MM.1S (cell line): Measurements from ENCODE around the gene MINDY4.

ENCODE experiments used
- DNase-seq: peaks from one replicate; pipeline ENCODE4 v3.0.0-alpha.2; 2015
- H2AFZ ChIP-seq: fragments of 300-600 bp; sonication (generic); 2 replicates; pipeline ENCODE4 v1.6.0; 2016; ENCODE audit warnings: antibody characterized with exemption, low read length
- H3F3A ChIP-seq: fragments of 300-600 bp; sonication (generic); 2 replicates; pipeline ENCODE4 v1.6.1; 2016; ENCODE audit warnings: mild to moderate bottlenecking, antibody characterized with exemption, low read length, moderate library complexity, mixed read lengths; ENCODE audit not compliant: insufficient read depth
- H3K27ac ChIP-seq: fragments of 300-600 bp; sonication (generic); 2 replicates; pipeline ENCODE4 v1.5.1; 2016; ENCODE audit warnings: mild to moderate bottlenecking, low read length
- H3K27me3 ChIP-seq: fragments of 300-600 bp; sonication (generic); replicated peaks from 2 replicates; pipeline ENCODE4 v1.6.0; 2016; ENCODE audit warnings: low read length; ENCODE audit not compliant: insufficient read depth
- H3K36me3 ChIP-seq: fragments of 300-600 bp; sonication (generic); replicated peaks from 2 replicates; pipeline ENCODE4 v1.6.1; 2016; ENCODE audit warnings: mild to moderate bottlenecking, low read length, mixed read lengths; ENCODE audit not compliant: insufficient read depth
- H3K4me1 ChIP-seq: fragments of 300-600 bp; sonication (generic); 2 replicates; pipeline ENCODE4 v1.6.1; 2016; ENCODE audit warnings: low read length, mixed read lengths
- H3K4me2 ChIP-seq: fragments of 300-600 bp; sonication (generic); 2 replicates; pipeline ENCODE4 v1.6.0; 2016; ENCODE audit warnings: low read depth, low read length
- H3K4me3 ChIP-seq: fragments of 300-600 bp; sonication (generic); 2 replicates; pipeline ENCODE4 v1.5.1; 2016; ENCODE audit warnings: low read length, mixed read lengths
- H3K79me2 ChIP-seq: fragments of 300-600 bp; sonication (generic); 2 replicates; pipeline ENCODE4 v1.6.1; 2016; ENCODE audit warnings: mixed run types, low read length, mixed read lengths
- H3K9ac ChIP-seq: fragments of 300-600 bp; sonication (generic); 2 replicates; pipeline ENCODE4 v1.6.1; 2016; ENCODE audit warnings: low read length, mixed read lengths
- H3K9me2 ChIP-seq: fragments of 300-600 bp; sonication (generic); replicated peaks from 2 replicates; pipeline ENCODE4 v1.6.1; 2016; ENCODE audit warnings: mild to moderate bottlenecking, low read length, mixed read lengths; ENCODE audit not compliant: insufficient read depth
- H3K9me3 ChIP-seq: fragments of 300-600 bp; sonication (generic); replicated peaks from 2 replicates; pipeline ENCODE4 v1.6.1; 2016; ENCODE audit warnings: mild to moderate bottlenecking, low read length, mixed read lengths; ENCODE audit not compliant: insufficient read depth
- H4K20me1 ChIP-seq: fragments of 300-600 bp; sonication (generic); 2 replicates; pipeline ENCODE4 v1.6.1; 2016; ENCODE audit warnings: mild to moderate bottlenecking, low read length, moderate library complexity, mixed read lengths; ENCODE audit not compliant: insufficient read depth
- CTCF ChIP-seq: fragments of 300-600 bp; sonication (generic); IDR thresholded peaks from 2 replicates; pipeline ENCODE4 v1.5.1; 2016; ENCODE audit warnings: antibody characterized with exemption, low read length, mixed read lengths
- EZH2 ChIP-seq: fragments of 300-600 bp; sonication (generic); optimal IDR thresholded peaks from 2 replicates; pipeline ENCODE3; 2017; ENCODE audit warnings: low read depth, mild to moderate bottlenecking, antibody characterized with exemption, low read length, mixed read lengths
- EZH2phosphoT487 ChIP-seq: fragments of 300-600 bp; sonication (generic); IDR thresholded peaks from 2 replicates; pipeline ENCODE4 v1.6.1; 2018; ENCODE audit warnings: antibody characterized with exemption, low read length

Gene MINDY4

DNA sequence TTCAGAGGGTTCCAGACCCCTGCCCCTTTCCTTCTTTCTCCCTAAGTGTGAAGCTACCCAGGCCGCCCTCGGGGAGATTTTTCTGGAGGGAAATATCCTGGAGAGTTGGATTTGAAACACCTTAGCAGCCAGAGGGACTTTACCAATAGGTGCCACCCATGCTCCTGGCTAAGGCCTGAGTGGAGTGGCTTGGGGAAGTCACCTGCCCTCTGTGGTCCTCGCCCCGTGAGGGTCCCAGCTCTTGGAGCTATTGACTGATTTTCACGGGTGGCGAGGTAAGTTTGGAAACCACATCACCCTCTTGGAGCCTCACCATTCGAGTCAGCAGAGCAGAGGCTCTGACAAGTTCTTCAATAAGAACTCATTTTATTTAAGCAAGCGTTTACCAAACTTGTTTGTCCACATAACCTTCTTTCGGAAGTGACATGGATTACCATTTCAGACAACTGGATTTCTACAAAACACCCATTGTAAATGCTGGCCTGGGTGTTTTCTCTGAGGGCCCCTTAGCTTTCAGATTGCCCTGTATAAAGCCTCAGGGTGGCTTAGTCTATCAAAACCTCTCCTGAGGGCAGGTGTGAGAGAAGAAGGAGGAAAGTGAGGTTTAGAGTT is 160.8 kb downstream of the MINDY4 start:
- Histone ChIP-seq H4K20me1 (no peaks in the 10 kb centered on the region), H3K79me2 (no peaks in the 10 kb centered on the region), H3K27ac (no peak overlapping the region), H3K27me3 (no peaks in the 10 kb centered on the region), H3K36me3 (no peaks in the 10 kb centered on the region), H3K9me3 (no peaks in the 10 kb centered on the region), H3F3A (no peaks in the 10 kb centered on the region), H3K4me2 (no peak overlapping the region), H2AFZ (no peak overlapping the region), H3K4me3 (no peak overlapping the region), H3K9ac (no peak overlapping the region), H3K9me2 (no peaks in the 10 kb centered on the region), H3K4me1 (no peaks in the 10 kb centered on the region)
- no peak for DNase-seq
- TF ChIP-seq EZH2phosphoT487 (no peak), CTCF (no peak), EZH2 (no peak)

GRCh38 chr7:30932562-30932961 is 161.3 kb downstream of the MINDY4 start:
- no peaks in the 10 kb centered on the region for H3K27me3 ChIP-seq
- no peak overlapping the region for H2AFZ ChIP-seq
- no peak for DNase-seq
- H3K36me3 ChIP-seq, result no peaks in the 10 kb centered on the region
- no peaks in the 10 kb centered on the region for H3F3A ChIP-seq
- H3K27ac ChIP-seq, result no peak overlapping the region
- H3K9ac ChIP-seq, result no peak overlapping the region
- H3K9me3 ChIP-seq, result no peaks in the 10 kb centered on the region
- no peaks in the 10 kb centered on the region for H3K9me2 ChIP-seq
- no peak for TF ChIP-seq EZH2
- TF ChIP-seq EZH2phosphoT487, result no peak
- TF ChIP-seq CTCF, result no peak
- H3K4me3 ChIP-seq, result no peak overlapping the region
- H3K4me2 ChIP-seq, result no peak overlapping the region
- no peaks in the 10 kb centered on the region for H3K4me1 ChIP-seq
- no peaks in the 10 kb centered on the region for H3K79me2 ChIP-seq
- H4K20me1 ChIP-seq, result no peaks in the 10 kb centered on the region

- Histone ChIP-seq H3F3A (no peaks in the 10 kb centered on the region), H3K9me3 (no peaks in the 10 kb centered on the region), H4K20me1 (no peaks in the 10 kb centered on the region), H3K4me2 (no peak overlapping the region), H3K9ac (no peak overlapping the region), H3K36me3 (no peaks in the 10 kb centered on the region), H2AFZ (no peak overlapping the region), H3K4me3 (no peak overlapping the region), H3K27me3 (no peaks in the 10 kb centered on the region), H3K4me1 (no peaks in the 10 kb centered on the region), H3K79me2 (no peaks in the 10 kb centered on the region), H3K9me2 (no peaks in the 10 kb centered on the region), H3K27ac (no peak overlapping the region)
- TF ChIP-seq EZH2 (no peak), CTCF (no peak), EZH2phosphoT487 (no peak)
- no peak for DNase-seq
Observed at GRCh38 chr7:30933124-30933974, 162.1 kb downstream of the MINDY4 start.
